ENCODE data around the gene FN3K.

Gene FN3K

GRCh38 chr17:82703935-82704865 is 31.2 kb upstream of the FN3K start:
- DNase-seq (ENCODE audit: low spot score) = no peak

- DNase-seq (ENCODE audit: low spot score) = peak; percentile 48
These were observed 30.5 kb upstream of the FN3K start for GRCh38 chr17:82704886-82705285.

- DNase-seq (ENCODE audit: low spot score) = no peak
These were observed 29.7 kb upstream of the FN3K start for GRCh38 chr17:82705756-82706155.

DNA sequence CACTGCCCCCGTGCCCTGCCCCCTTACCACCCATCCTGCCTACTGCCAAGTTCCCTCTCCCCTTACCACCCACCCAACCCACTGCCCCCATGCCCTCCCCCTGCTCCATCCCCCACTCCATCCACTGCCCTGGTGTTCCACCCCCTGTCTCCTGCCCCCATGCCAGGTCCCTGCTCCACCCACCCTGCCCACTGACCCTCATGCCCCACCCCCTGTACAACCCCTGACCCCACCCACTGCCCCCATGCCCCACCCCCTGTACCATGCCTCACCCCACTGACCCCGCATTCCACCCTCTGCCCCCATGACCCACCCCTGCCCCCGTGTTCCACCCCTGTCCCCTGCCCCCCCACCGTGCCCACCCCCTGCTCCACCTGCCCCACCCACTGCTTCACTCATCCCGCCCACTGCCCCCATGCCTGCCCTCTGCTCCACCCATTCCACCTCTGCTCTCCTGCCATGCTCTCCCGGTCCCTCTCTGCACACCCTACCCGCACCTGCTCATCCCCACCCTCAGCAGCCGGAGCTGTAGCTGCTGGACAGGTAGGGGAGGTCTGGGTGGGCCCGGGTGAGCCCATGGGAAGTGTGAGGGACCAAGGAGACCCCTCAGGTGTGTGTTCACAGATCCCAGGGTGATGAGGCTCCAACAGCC is 26.3 kb upstream of the FN3K start:
- DNase-seq (ENCODE audit: low spot score) = no peak

- DNase-seq (ENCODE audit: low spot score) = no peak
These were observed 25.5 kb upstream of the FN3K start for GRCh38 chr17:82709676-82710498.

DNA sequence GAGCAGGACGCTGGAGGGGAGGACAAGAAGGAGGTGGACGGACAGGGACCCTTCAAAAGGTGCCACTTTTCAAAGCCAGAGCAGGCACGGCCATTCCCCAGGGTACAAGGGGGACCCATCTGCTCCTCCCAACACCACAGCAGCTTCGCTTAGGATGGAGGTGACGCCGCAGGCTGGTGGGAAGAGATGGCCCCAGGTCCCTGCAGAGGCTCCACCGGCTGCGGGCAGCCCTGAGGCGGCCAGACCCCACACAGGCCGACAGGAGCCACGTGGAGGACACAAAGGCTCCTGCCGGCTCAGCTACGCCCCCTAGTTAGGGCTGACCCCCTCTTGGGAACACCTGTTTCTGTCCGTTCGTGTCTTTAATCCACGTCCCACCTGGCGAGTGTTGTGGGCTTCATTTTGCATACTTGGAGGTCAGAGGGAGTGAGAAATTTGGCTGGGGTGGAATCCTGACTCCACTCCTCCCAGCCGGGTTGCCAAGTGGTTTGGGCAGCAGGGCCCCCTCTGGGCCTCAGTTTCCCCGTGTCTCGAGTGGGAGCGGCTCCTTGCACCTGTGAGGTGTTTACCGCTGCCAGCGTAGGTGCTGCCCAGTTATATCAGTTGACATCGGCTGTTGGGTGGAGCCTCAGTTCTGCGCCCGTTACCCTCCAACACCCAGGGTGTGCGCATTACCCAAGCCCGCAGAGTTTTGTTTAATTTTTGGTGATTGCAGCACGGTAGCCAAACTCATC is 24.7 kb upstream of the FN3K start:
- peak; percentile 58 for DNase-seq (ENCODE audit: low spot score)

DNA sequence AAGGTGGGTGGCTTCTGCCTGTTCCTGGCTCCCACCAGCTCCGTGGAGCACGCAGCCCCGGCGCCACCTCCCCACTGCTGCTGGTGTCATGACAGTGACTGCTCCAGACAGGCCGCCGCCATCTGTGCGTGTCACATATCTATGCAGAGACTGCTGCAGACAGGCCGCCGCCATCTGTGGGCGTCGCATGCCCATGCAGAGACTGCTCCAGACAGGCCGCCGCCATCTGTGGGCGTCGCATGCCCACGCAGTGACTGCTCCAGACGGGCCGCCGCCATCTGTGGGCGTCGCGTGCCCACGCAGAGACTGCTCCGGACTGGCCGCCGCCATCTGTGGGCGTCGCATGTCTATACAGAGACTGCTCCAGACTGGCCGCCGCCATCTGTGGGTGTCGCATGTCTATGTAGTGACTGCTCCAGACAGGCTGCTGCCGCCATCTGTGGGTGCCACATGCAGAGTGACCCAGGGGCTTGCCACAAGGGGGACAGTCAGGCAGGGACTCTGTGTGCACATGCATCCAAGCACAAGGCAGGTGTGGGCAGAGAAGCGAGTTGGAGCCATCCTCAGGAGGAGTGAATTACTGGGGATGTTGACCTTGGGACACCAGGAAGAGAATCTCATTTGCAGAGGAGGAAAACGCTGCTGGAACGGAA is 22.2 kb upstream of the FN3K start:
- DNase-seq (ENCODE audit: low spot score) = no peak

DNA sequence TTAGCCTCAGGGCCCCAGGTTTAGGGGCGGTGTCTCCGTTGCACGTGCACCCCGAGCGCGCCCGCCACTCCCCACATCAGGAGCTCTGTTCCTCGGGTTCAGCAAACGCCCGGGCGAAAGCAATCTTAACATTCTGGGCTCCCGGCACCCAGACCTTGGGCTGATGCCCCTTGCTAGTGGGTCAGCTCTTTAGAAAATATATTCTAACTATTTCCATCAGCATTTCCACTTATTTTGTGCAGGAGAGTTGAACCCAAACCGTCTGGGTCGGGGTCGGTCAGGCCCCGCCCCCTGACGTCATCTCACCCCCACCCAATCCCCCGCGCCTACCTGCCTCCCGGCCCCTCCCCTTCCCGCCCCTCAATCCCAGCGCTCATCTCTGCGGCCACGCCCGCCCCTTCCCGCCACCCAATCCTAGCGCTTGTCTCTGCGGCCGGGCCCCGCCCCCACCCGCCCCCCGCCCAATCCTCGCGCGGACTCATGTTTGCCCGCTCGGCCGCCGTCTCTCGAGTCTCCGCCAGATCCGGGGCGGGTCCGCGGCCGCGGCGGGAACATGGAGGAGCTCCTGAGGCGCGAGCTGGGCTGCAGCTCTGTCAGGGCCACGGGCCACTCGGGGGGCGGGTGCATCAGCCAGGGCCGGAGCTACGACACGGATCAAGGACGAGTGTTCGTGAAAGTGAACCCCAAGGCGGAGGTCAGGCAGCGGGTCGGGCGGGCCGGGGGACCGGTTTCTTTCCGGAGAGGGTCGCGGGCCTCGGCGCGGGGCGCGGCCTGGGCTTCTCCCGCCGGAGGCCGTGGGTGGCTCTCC is 19.0 kb upstream of the FN3K start, which contains the start of gene FN3KRP:
TSS of gene FN3KRP (plus strand) at position 504 of the 808 bp plus-strand sequence. CDS start at position 554, 50 bp downstream.
- peak; percentile 99 for DNase-seq (ENCODE audit: low spot score)

DNA sequence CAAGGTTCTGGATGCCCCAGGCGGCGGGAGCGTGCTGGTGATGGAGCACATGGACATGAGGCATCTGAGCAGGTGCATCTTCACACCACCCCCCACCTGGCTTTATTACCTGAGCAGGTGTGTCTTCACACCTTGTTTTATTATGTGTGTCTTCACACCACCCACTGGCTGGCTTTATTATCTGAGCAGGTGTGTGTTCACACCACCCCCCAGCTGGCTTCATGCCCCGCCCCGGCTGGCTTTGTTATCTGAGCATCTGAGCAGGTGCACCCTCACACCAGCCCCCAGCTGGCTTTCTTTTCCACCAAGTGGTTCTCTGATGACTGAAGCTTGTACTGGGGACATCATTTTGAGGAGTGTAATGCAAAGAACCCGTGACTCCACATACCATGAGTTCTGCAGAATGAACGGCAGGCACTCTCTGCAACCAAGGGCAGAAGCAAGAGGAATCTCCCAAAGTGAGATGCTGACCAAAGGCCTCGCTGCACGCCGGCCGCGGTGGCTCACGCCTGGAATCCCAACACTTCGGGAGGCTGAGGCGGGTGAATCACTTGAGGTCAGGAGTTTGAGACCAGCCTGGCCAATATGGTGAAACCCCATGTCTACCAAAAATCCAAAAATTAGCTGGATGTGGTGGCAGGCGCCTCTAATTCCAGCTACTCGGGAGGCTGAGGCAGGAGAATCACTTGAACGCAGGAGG is 16.3 kb upstream of the FN3K start:
- no peak for DNase-seq (ENCODE audit: low spot score)

DNA sequence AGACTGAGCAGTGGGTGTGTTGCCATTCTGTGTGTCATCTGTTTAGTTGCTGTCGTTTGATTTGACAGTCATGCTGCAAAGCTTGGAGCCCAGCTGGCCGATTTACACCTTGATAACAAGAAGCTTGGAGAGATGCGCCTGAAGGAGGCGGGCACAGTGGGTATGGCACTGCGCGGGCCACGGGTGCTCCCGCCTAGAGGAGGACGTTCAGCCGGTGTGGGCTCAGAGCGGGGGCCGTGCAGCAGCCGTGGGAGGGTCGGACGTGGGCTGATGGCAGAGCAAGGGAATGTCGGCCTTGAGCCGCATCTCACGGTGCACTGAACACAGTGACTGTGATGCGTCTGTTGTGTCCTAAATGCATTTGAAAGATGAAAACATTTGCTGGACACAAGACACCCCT is 15.2 kb upstream of the FN3K start:
- DNase-seq (ENCODE audit: low spot score) = no peak

- DNase-seq (ENCODE audit: low spot score) = no peak
These were observed 12.9 kb upstream of the FN3K start for GRCh38 chr17:82722341-82723013.

GRCh38 chr17:82723169-82723807 is 12.1 kb upstream of the FN3K start:
- no peak for DNase-seq (ENCODE audit: low spot score)

- DNase-seq (ENCODE audit: low spot score) = no peak
These were observed 9.0 kb upstream of the FN3K start for GRCh38 chr17:82726427-82726826.

DNA sequence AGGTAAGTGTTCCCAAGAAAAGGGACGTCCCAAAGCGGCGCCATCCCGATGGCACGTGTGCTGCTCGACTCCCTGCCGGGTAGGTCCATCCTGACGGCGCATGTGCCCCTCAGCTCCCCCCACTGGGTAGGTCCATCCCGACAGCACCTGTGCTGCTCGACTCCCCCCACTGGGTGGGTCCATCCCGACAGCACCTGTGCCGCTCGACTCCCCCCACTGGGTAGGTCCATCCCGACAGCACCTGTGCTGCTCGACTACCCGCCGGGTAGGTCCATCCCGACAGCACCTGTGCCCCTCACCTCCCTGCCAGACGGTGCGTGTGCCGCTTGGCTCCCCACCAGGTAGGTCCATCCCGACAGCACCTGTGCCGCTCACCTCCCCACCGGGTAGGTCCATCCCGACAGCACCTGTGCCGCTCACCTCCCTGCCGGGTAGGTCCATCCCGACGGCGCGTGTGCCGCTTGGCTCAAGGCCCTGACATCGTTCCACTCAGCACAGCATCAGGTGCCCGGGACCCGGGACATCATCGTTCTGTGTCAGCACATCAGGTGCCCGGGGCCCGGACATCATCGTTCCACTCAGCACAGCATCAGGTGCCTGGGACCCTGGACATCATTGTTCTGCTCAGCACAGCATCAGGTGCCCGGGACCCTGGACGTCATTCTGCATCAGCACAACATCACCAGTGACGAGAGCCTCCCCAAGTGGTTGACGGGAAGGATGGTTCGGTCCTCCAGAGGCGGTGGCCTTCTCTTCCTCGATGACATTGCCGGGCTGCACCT is 5.7 kb upstream of the FN3K start:
- peak; percentile 45 for DNase-seq (ENCODE audit: low spot score)

- no peak for DNase-seq (ENCODE audit: low spot score)
These were observed 3.2 kb upstream of the FN3K start for GRCh38 chr17:82732118-82732743.

DNA sequence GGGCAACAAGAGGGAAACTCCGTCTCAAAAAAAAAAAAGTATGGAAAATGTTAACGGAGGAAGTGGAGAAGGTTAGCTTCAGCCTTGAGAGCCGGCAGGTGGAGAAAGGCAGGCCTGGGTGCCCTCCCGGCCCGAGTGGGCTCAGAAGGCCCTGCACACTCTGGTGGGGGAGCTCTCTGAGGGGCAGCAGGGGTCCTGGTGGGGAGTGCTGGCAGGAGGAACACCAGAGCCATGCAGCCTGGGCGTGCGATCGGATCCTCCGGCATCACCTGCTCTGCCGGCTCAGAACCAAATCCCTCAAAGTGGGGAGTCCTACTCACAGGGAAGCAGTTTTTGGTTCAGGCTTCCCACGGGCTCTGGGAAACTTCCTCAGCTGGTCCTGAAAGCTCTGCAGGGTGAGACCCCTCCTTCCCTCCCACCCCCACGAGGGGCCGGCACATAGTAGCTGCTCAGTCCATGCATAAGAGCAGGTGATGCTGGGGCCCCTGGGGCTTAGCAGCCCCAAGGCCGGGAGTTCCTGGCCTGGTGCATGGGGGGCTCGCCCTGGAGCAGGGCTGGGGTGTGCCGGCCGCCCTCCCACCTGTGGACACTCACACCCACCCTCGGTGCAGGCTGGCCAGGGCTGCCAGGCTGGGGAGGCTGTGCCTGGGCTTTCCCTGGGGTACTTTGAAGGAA is 1.2 kb downstream of the FN3K start:
- no peak for DNase-seq (ENCODE audit: low spot score)
